HL-60 (cell line): Measurements from ENCODE around the gene RHOF.

Experiments
- DNase-seq, 2 experiments: peaks; one replicate each; pipeline ENCODE4 v3.0.0-alpha.2; 2010 to 2020; ENCODE audit warnings: low read depth in 1 of 2, low spot score in 1 of 2
- H3K27ac ChIP-seq: fragments of 250-450 bp; sonication (Bioruptor Pico); replicated peaks from 2 replicates; pipeline ENCODE4 v1.5.1; 2020; ENCODE audit warnings: mild to moderate bottlenecking, moderate library complexity
- H3K27me3 ChIP-seq: fragments of 250-450 bp; sonication (Bioruptor Pico); 2 replicates; pipeline ENCODE4 v1.5.1; 2021; ENCODE audit warnings: mild to moderate bottlenecking, moderate library complexity; ENCODE audit not compliant: insufficient read depth, poor library complexity, severe bottlenecking
- H3K4me3 ChIP-seq: replicated peaks from 2 replicates; pipeline ENCODE4 v1.5.1; 2011; ENCODE audit warnings: mild to moderate bottlenecking, control low read depth, low read length; ENCODE audit not compliant: insufficient read depth
- CTCF ChIP-seq: IDR thresholded peaks from one replicate; pipeline ENCODE4 v1.5.1; 2011; ENCODE audit warnings: low read length, control low read depth, inconsistent platforms; ENCODE audit not compliant: insufficient read depth
- GABPA ChIP-seq: IDR thresholded peaks from 2 replicates; pipeline ENCODE4 v1.6.1; 2012; ENCODE audit warnings: low read depth
- POLR2AphosphoS5 ChIP-seq: IDR thresholded peaks from 2 replicates; pipeline ENCODE4 v1.6.1; 2012; ENCODE audit warnings: low read depth
- REST ChIP-seq: IDR thresholded peaks from 2 replicates; pipeline ENCODE4 v1.6.1; 2012; ENCODE audit warnings: low read depth; ENCODE audit not compliant: insufficient replicate concordance
- SPI1 ChIP-seq: IDR thresholded peaks from 2 replicates; pipeline ENCODE4 v1.6.1; 2012; ENCODE audit warnings: low read depth, mild to moderate bottlenecking, borderline replicate concordance

The RHOF gene

GRCh38 chr12:121810234-121810817 lies 16.8 kb upstream of the RHOF start:
- Histone ChIP-seq H3K27ac (peak overlapping the region; percentile 80; the same call in 1 of the 2 replicates), H3K27me3 (no peaks in the 10 kb centered on the region), H3K4me3 (no peak overlapping the region; the same call in 1 of the 2 replicates)
- no peak for DNase-seq
- TF ChIP-seq REST (no peak), GABPA (no peak), POLR2AphosphoS5 (no peak), CTCF (no peak), SPI1 (no peak)

- TF ChIP-seq REST (no peak), CTCF (no peak), SPI1 (no peak), POLR2AphosphoS5 (no peak), GABPA (no peak)
- DNase-seq, result no peak
- Histone ChIP-seq H3K27me3 (no peaks in the 10 kb centered on the region), H3K27ac (no peak overlapping the region), H3K4me3 (no peak overlapping the region)
Measured at GRCh38 chr12:121809712-121810116, 16.2 kb upstream of the RHOF start.

GRCh38 chr12:121808623-121809022 lies 15.1 kb upstream of the RHOF start:
- TF ChIP-seq SPI1, result no peak
- TF ChIP-seq CTCF, result no peak
- TF ChIP-seq GABPA, result no peak
- TF ChIP-seq POLR2AphosphoS5, result no peak
- no peak for TF ChIP-seq REST
- no peak overlapping the region for H3K27ac ChIP-seq
- H3K27me3 ChIP-seq, result no peaks in the 10 kb centered on the region

More at GRCh38 chr12:121808623-121809022, 15.1 kb upstream of the RHOF start:
- no peak overlapping the region for H3K4me3 ChIP-seq
- no peak for DNase-seq
